GM23338 (cell line): ENCODE results near the gene TSHZ3. TPM values are rescaled to one million over a fixed set of nuclear protein-coding genes. Genes with fewer than 3 reads are reported as not detected.

Source experiments
- ATAC-seq: fragments of 200-7000 bp; cut with Tn5 transposase; 3 replicates; pipeline ENCODE4 v1.9.1; 2020
- DNase-seq: peaks from one replicate; pipeline ENCODE4 v3.0.0-alpha.2; 2015; ENCODE audit warnings: low spot score
- H2AFZ ChIP-seq: fragments of 200-600 bp; sonication (generic); 2 replicates; pipeline ENCODE4 v1.8.0; 2016; ENCODE audit warnings: antibody characterized with exemption, mild to moderate bottlenecking, moderate library complexity
- H3F3A ChIP-seq: fragments of 200-600 bp; sonication (generic); replicated peaks from 2 replicates; pipeline ENCODE4 v1.8.0; 2017; ENCODE audit warnings: antibody characterized with exemption, mixed run types, low read depth
- H3K27ac ChIP-seq: fragments of 200-600 bp; sonication (generic); 2 replicates; pipeline ENCODE4 v1.6.1; 2016; ENCODE audit warnings: low read depth
- H3K27me3 ChIP-seq: fragments of 200-600 bp; sonication (generic); 2 replicates; pipeline ENCODE4 v1.8.0; 2016; ENCODE audit warnings: mild to moderate bottlenecking, mixed run types, moderate library complexity; ENCODE audit not compliant: insufficient read depth
- H3K36me3 ChIP-seq: fragments of 200-600 bp; sonication (generic); 2 replicates; pipeline ENCODE4 v1.8.0; 2016; ENCODE audit warnings: mild to moderate bottlenecking; ENCODE audit not compliant: insufficient read depth
- H3K4me1 ChIP-seq: fragments of 200-600 bp; sonication (generic); 2 replicates; pipeline ENCODE4 v1.8.0; 2016; ENCODE audit warnings: mild to moderate bottlenecking, moderate library complexity; ENCODE audit not compliant: insufficient read depth
- H3K4me2 ChIP-seq: fragments of 200-600 bp; sonication (generic); 2 replicates; pipeline ENCODE4 v1.7.1; 2017; ENCODE audit warnings: mixed run types
- H3K4me3 ChIP-seq: fragments of 200-600 bp; sonication (generic); 2 replicates; pipeline ENCODE4 v1.6.1; 2016; ENCODE audit warnings: mixed run types
- H3K79me2 ChIP-seq: fragments of 200-600 bp; sonication (generic); replicated peaks from 2 replicates; pipeline ENCODE4 v1.8.0; 2017; ENCODE audit warnings: mild to moderate bottlenecking; ENCODE audit not compliant: insufficient read depth
- H3K9me2 ChIP-seq: fragments of 200-600 bp; sonication (generic); 2 replicates; pipeline ENCODE4 v1.8.0; 2017; ENCODE audit not compliant: insufficient read depth
- H4K20me1 ChIP-seq: fragments of 200-600 bp; sonication (generic); replicated peaks from 2 replicates; pipeline ENCODE4 v1.8.0; 2017; ENCODE audit warnings: mild to moderate bottlenecking; ENCODE audit not compliant: insufficient read depth
- H3K27ac Mint-ChIP-seq: 2 replicates; pipeline ENCODE4 v1.8.0; 2020; ENCODE audit warnings: inconsistent platforms, mild to moderate bottlenecking, moderate library complexity, mixed read lengths
- H3K27me3 Mint-ChIP-seq: 3 replicates; pipeline ENCODE4 v1.8.0; 2022; ENCODE audit warnings: low read depth, mild to moderate bottlenecking, moderate library complexity, mixed read lengths, inconsistent platforms; ENCODE audit not compliant: insufficient read depth, poor library complexity
- H3K36me3 Mint-ChIP-seq: 3 replicates; pipeline ENCODE4 v1.8.0; 2021; ENCODE audit warnings: low read depth, mild to moderate bottlenecking, inconsistent platforms, moderate library complexity, mixed read lengths
- H3K4me1 Mint-ChIP-seq: 3 replicates; pipeline ENCODE4 v1.8.0; 2020; ENCODE audit warnings: mild to moderate bottlenecking, inconsistent platforms, mixed read lengths
- H3K4me3 Mint-ChIP-seq: 3 replicates; pipeline ENCODE4 v1.8.0; 2021; ENCODE audit warnings: moderate library complexity, mild to moderate bottlenecking, inconsistent platforms, mixed read lengths
- H3K9me3 Mint-ChIP-seq: 3 replicates; pipeline ENCODE4 v1.8.0; 2020; ENCODE audit warnings: moderate library complexity, mild to moderate bottlenecking, inconsistent platforms, mixed read lengths
- CREB1 ChIP-seq: fragments of 250-450 bp; sonication (Bioruptor Pico); IDR thresholded peaks from 2 replicates; pipeline ENCODE4 v1.5.0; 2020; ENCODE audit warnings: low read depth, mild to moderate bottlenecking, moderate library complexity
- EZH2 ChIP-seq: fragments of 200-600 bp; sonication (generic); IDR thresholded peaks from one replicate; pipeline ENCODE4 v1.8.0; 2017; ENCODE audit warnings: antibody characterized with exemption, mild to moderate bottlenecking, low read depth; ENCODE audit not compliant: unreplicated experiment
- EZH2phosphoT487 ChIP-seq: fragments of 200-600 bp; sonication (generic); IDR thresholded peaks from one replicate; pipeline ENCODE4 v1.8.1; 2018; ENCODE audit warnings: antibody characterized with exemption; ENCODE audit not compliant: unreplicated experiment
- NANOG ChIP-seq: IDR thresholded peaks from 2 replicates; pipeline ENCODE4 v1.6.1; 2016; ENCODE audit warnings: antibody characterized with exemption, borderline replicate concordance
- POLR2AphosphoS5 ChIP-seq: IDR thresholded peaks from 2 replicates; pipeline ENCODE4 v1.6.1; 2016; ENCODE audit warnings: antibody characterized with exemption, low read depth
- STAT1 ChIP-seq: IDR thresholded peaks from one replicate; pipeline ENCODE4 v1.6.1; 2016; ENCODE audit warnings: antibody characterized with exemption; ENCODE audit not compliant: unreplicated experiment
- ZNF331 ChIP-seq: fragments of 250-450 bp; sonication (Bioruptor Pico); IDR thresholded peaks from 2 replicates; pipeline ENCODE4 v1.5.0; 2020; ENCODE audit warnings: low read depth, mild to moderate bottlenecking, moderate library complexity
- ZNF462 ChIP-seq: fragments of 250-450 bp; sonication (Bioruptor Pico); IDR thresholded peaks from 2 replicates; pipeline ENCODE4 v1.5.0; 2020; ENCODE audit warnings: mild to moderate bottlenecking, moderate library complexity
- polyA plus RNA-seq: library from polyadenylated mRNA; unstranded; fragments of >200 nt; fragmentation: Nextera tagmentation; extraction: Ambion mirVana; gene quantifications from 2 replicates; pipeline ENCODE4 v1.2.1, GENCODE V29; 2016
- total RNA-seq: library from RNA; depleted of rRNA; stranded (reverse); fragments of >200 nt; shearing (Covaris generic); gene quantifications from 2 replicates; pipeline ENCODE4 v1.2.3, GENCODE V29; 2014
- TF ChIP-seq, protein P1 (sequence below): IDR thresholded peaks from 2 replicates; pipeline ENCODE4 v1.6.1; 2016; ENCODE audit warnings: antibody characterized with exemption

The TSHZ3 gene
- total and polyA plus RNA-seq, 2 experiments from 2014 or later: 3.8 to 8.9 TPM

GRCh38 chr19:31307071-31307669 is 42.1 kb downstream of the TSHZ3 start (continued):
- TF ChIP-seq, protein P1, sequence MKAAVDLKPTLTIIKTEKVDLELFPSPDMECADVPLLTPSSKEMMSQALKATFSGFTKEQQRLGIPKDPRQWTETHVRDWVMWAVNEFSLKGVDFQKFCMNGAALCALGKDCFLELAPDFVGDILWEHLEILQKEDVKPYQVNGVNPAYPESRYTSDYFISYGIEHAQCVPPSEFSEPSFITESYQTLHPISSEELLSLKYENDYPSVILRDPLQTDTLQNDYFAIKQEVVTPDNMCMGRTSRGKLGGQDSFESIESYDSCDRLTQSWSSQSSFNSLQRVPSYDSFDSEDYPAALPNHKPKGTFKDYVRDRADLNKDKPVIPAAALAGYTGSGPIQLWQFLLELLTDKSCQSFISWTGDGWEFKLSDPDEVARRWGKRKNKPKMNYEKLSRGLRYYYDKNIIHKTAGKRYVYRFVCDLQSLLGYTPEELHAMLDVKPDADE: no peak
- TF ChIP-seq STAT1: no peak
- TF ChIP-seq CREB1: no peak
- TF ChIP-seq EZH2phosphoT487: no peak
- TF ChIP-seq NANOG: no peak
- TF ChIP-seq ZNF462 (CRISPR knock-in tag): no peak

- Histone ChIP-seq H3K9me2 (peaks cover 5% of the 10 kb centered on the region; the same call in 1 of the 2 replicates), H2AFZ (no peak overlapping the region), H3K4me3 (no peak overlapping the region), H3K4me2 (no peak overlapping the region), H3K27me3 (no peaks in the 10 kb centered on the region), H3K4me1 (peaks cover 14% of the 10 kb centered on the region; the same call in 1 of the 2 replicates), H4K20me1 (no peaks in the 10 kb centered on the region; the same call in 1 of the 2 replicates), H3K79me2 (peaks cover 8% of the 10 kb centered on the region; the same call in 1 of the 2 replicates), H3K27ac (no peak overlapping the region), H3F3A (no peaks in the 10 kb centered on the region), H3K36me3 (no peaks in the 10 kb centered on the region)
- peaks cover 22% of the 10 kb centered on the region for H3K4me1 Mint-ChIP-seq
- H3K9me3 Mint-ChIP-seq: no peaks in the 10 kb centered on the region
- no peak for ATAC-seq
- no peak overlapping the region for H3K4me3 Mint-ChIP-seq
- H3K27me3 Mint-ChIP-seq: peaks cover 2% of the 10 kb centered on the region
- H3K36me3 Mint-ChIP-seq: no peaks in the 10 kb centered on the region; the same call in 2 of the 3 replicates
- H3K27ac Mint-ChIP-seq: peak overlapping the region; percentile 48; the same call in 1 of the 2 replicates
- no peak for DNase-seq
- no peak for TF ChIP-seq ZNF331 (CRISPR knock-in tag)
- no peak for TF ChIP-seq EZH2
- TF ChIP-seq STAT1: no peak
- no peak for TF ChIP-seq POLR2AphosphoS5
These were observed 43.1 kb downstream of the TSHZ3 start for GRCh38 chr19:31306006-31306753.
